B cell (primary cell): Measurements from ENCODE around the gene IFT27. TPM values are rescaled to one million over a fixed set of nuclear protein-coding genes. Genes with fewer than 3 reads are reported as not detected.

Source experiments
- ATAC-seq: fragments of 200-7000 bp; cut with Tn5 transposase; one replicate; pipeline ENCODE4 v1.10.0; 2021; ENCODE audit warnings: low read depth, mild to moderate bottlenecking, moderate number of reproducible peaks, moderate library complexity
- CTCF ChIA-PET: fragments of 350-600 bp; sonication (Branson Sonifier 250); formaldehyde crosslinking; loops from one replicate; lab custom pipeline; 2021; ENCODE audit warnings: antibody characterized with exemption, inconsistent platforms; lab: Charles Lee
- POLR2A ChIA-PET: fragments of 350-600 bp; sonication (Branson Sonifier 250); formaldehyde crosslinking; loops from one replicate; lab custom pipeline; 2021; ENCODE audit warnings: antibody characterized with exemption; lab: Charles Lee
- DNase-seq: peaks from one replicate; pipeline ENCODE4 v3.0.0; 2013
- H2AFZ ChIP-seq: 2 replicates; pipeline ENCODE4 v1.6.1; 2012; ENCODE audit warnings: mild to moderate bottlenecking, low read depth, low read length; ENCODE audit not compliant: insufficient read depth, poor library complexity, severe bottlenecking
- H3K27ac ChIP-seq, 2 donors: 1 replicate in 1 of 2; 2 replicates in 1 of 2; pipeline ENCODE4 v1.5.1; 2012 to 2013; ENCODE audit warnings: low read length in 2 of 2, mild to moderate bottlenecking in 2 of 2, moderate library complexity in 1 of 2
- H3K27me3 ChIP-seq, 4 experiments: fragments of 200-600 bp in 1 of 4; sonication (generic) in 1 of 4; replicated peaks in 1 of 4; 1 replicate in 2 of 4; 2 replicates in 2 of 4; pipeline versions ENCODE4 v1.6.1 to v1.7.0; 2013 to 2016; ENCODE audit warnings: low read length in 3 of 4, mild to moderate bottlenecking in 2 of 4, mixed read lengths in 1 of 4, moderate library complexity in 1 of 4; ENCODE audit not compliant: insufficient read depth in 4 of 4, control insufficient read depth in 3 of 4; ENCODE audit errors: control extremely low read depth in 1 of 4
- H3K36me3 ChIP-seq, 2 experiments: replicated peaks in 1 of 2; 1 replicate in 1 of 2; 2 replicates in 1 of 2; pipeline versions ENCODE4 v1.6.1 to v1.7.1; 2013; ENCODE audit warnings: low read length in 1 of 2; ENCODE audit not compliant: insufficient read depth in 2 of 2, control insufficient read depth in 1 of 2; ENCODE audit errors: control extremely low read depth in 1 of 2, extremely low read depth in 1 of 2
- H3K4me1 ChIP-seq, 2 donors: fragments of 200-600 bp in 1 of 2; sonication (generic) in 1 of 2; 1 replicate in 1 of 2; 2 replicates in 1 of 2; pipeline versions ENCODE4 v1.5.1 to v1.6.1; 2013 to 2017; ENCODE audit warnings: low read length in 2 of 2; ENCODE audit not compliant: control insufficient read depth in 2 of 2, insufficient read depth in 2 of 2
- H3K4me2 ChIP-seq: replicated peaks from 2 replicates; pipeline ENCODE3; 2012; ENCODE audit warnings: mild to moderate bottlenecking, low read depth, low read length; ENCODE audit not compliant: poor library complexity, severe bottlenecking
- H3K4me3 ChIP-seq, 5 experiments: fragments of 200-600 bp in 1 of 5; sonication (generic) in 1 of 5; 1 replicate in 3 of 5; 2 replicates in 2 of 5; pipeline versions ENCODE4 v1.5.1 to v1.7.0; 2011 to 2016; ENCODE audit warnings: low read length in 4 of 5, mild to moderate bottlenecking in 4 of 5, low read depth in 2 of 5, control low read depth in 1 of 5, moderate library complexity in 1 of 5; ENCODE audit not compliant: insufficient read depth in 1 of 5; ENCODE audit errors: control extremely low read depth in 1 of 5, extremely low read depth in 1 of 5
- H3K79me2 ChIP-seq: fragments of 200-600 bp; sonication (generic); one replicate; pipeline ENCODE4 v1.6.0; 2016; ENCODE audit warnings: low read length; ENCODE audit not compliant: control insufficient read depth, insufficient read depth
- H3K9ac ChIP-seq: fragments of 200-600 bp; sonication (generic); 2 replicates; pipeline ENCODE4 v1.6.1; 2017; ENCODE audit warnings: mild to moderate bottlenecking, low read length, moderate library complexity
- H3K9me3 ChIP-seq, 3 donors: one replicate each; pipeline versions ENCODE4 v1.6.1 to v1.7.1; 2013; ENCODE audit warnings: low read length in 2 of 3; ENCODE audit not compliant: control insufficient read depth in 2 of 3, insufficient read depth in 1 of 3; ENCODE audit errors: control extremely low read depth in 1 of 3
- H4K20me1 ChIP-seq: 2 replicates; pipeline ENCODE4 v1.6.0; 2012; ENCODE audit warnings: mild to moderate bottlenecking, low read length; ENCODE audit not compliant: insufficient read depth, control insufficient read depth, poor library complexity, severe bottlenecking
- H3K27ac Mint-ChIP-seq: one replicate; pipeline ENCODE4 v1.8.0; 2021; ENCODE audit warnings: mixed read lengths
- H3K27me3 Mint-ChIP-seq: one replicate; pipeline ENCODE4 v1.8.0; 2021; ENCODE audit warnings: mixed read lengths
- H3K4me1 Mint-ChIP-seq: one replicate; pipeline ENCODE4 v1.8.0; 2021; ENCODE audit warnings: mixed read lengths
- H3K4me3 Mint-ChIP-seq: one replicate; pipeline ENCODE4 v1.8.0; 2021; ENCODE audit warnings: mixed read lengths
- H3K9me3 Mint-ChIP-seq: one replicate; pipeline ENCODE4 v1.8.0; 2022; ENCODE audit warnings: mixed read lengths; ENCODE audit not compliant: insufficient read depth
- EZH2 ChIP-seq: IDR thresholded peaks from 2 replicates; pipeline ENCODE4 v1.6.1; 2012; ENCODE audit warnings: borderline replicate concordance, low read depth, mild to moderate bottlenecking, moderate library complexity, low read length; ENCODE audit not compliant: insufficient read depth, poor library complexity, severe bottlenecking
- WGBS: methylation state at CpG from one replicate; pipeline ENCODE4 v1.1.5; 2013; ENCODE audit warnings: missing lambda C conversion rate; ENCODE audit not compliant: insufficient coverage; 5-methylcytosine and 5-hydroxymethylcytosine counted together
- intact Hi-C: fragments of 100-400 bp; cut with micrococcal nuclease; formaldehyde crosslinking; loops from one replicate; pipeline ENCODE4 v1.10.0; 2022
- polyA plus RNA-seq: library from polyadenylated mRNA; depleted of rRNA; stranded (reverse); fragments of >200 nt; gene quantifications from 2 replicates; pipeline ENCODE4 v1.2.3, GENCODE V29; 2012
- total RNA-seq, 2 donors: library from RNA; stranded (reverse); fragments of 120-200 nt in 1 of 2; gene quantifications; 1 replicate in 1 of 2; 2 replicates in 1 of 2; pipeline versions ENCODE4 v1.2.3 to v1.2.4, GENCODE V29; 2013 to 2022
- TF ChIP-seq, protein P1 (sequence below): fragments of 200-600 bp; IDR thresholded peaks from one replicate; pipeline ENCODE4 v1.8.0; 2022; ENCODE audit warnings: antibody characterized with exemption, mild to moderate bottlenecking

Gene IFT27
- total and polyA plus RNA-seq, 2 donors (not counting 1 experiment from before 2014, with no cell fraction given) = 17.1 to 42.8 TPM

DNA sequence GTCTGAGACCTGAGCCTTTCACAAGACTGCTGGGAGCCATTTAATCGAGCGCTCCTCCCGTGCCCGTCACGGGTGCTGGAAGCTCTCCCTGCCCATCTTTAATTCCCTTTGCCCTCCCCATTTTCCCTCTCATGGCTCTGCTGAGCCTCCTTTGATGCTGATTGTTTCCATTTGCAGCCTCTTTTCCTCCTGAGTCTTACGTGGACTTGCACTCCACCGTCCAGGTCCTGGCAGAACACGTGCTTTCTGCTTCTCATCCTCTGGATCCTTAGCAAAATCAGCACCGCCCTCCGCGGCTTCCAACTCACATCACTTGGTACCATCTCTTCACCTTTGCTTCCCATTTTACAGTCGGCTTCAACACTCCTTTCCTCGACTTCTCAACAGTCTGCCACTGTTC is 7.3 kb downstream of the IFT27 start:
- Mint-ChIP-seq H3K27ac (no peak overlapping the region), H3K4me3 (no peak overlapping the region), H3K27me3 (no peaks in the 10 kb centered on the region), H3K4me1 (no peaks in the 10 kb centered on the region), H3K9me3 (no peaks in the 10 kb centered on the region)
- Histone ChIP-seq H4K20me1 (no peaks in the 10 kb centered on the region), H3K9me3 (no peaks in the 10 kb centered on the region), H3K27ac (no peak overlapping the region), H3K36me3 (peaks cover 0 to 9% of the 10 kb centered on the region in 2 experiments), H3K79me2 (peaks cover 10% of the 10 kb centered on the region), H3K4me3 (no peak overlapping the region), H3K9ac (no peak overlapping the region), H2AFZ (no peak overlapping the region), H3K4me1 (no peaks in the 10 kb centered on the region), H3K4me2 (no peak overlapping the region), H3K27me3 (no peaks in the 10 kb centered on the region)
- ChIA-PET POLR2A (no interaction called here), CTCF (interaction anchor here (0.6 to 4.6 kb wide), 2 partner anchors 11 to 41 kb away, joined by 3 to 15 read pairs; no protein-coding TSS in a partner anchor)
- DNase-seq (no peak), ATAC-seq (no peak)
- WGBS = 97% methylated on average over 13 of the region's 13 CpGs
- TF ChIP-seq, protein P1, sequence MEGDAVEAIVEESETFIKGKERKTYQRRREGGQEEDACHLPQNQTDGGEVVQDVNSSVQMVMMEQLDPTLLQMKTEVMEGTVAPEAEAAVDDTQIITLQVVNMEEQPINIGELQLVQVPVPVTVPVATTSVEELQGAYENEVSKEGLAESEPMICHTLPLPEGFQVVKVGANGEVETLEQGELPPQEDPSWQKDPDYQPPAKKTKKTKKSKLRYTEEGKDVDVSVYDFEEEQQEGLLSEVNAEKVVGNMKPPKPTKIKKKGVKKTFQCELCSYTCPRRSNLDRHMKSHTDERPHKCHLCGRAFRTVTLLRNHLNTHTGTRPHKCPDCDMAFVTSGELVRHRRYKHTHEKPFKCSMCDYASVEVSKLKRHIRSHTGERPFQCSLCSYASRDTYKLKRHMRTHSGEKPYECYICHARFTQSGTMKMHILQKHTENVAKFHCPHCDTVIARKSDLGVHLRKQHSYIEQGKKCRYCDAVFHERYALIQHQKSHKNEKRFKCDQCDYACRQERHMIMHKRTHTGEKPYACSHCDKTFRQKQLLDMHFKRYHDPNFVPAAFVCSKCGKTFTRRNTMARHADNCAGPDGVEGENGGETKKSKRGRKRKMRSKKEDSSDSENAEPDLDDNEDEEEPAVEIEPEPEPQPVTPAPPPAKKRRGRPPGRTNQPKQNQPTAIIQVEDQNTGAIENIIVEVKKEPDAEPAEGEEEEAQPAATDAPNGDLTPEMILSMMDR = no peak
- no peak for TF ChIP-seq EZH2
- intact Hi-C loops = no loop called here

DNA sequence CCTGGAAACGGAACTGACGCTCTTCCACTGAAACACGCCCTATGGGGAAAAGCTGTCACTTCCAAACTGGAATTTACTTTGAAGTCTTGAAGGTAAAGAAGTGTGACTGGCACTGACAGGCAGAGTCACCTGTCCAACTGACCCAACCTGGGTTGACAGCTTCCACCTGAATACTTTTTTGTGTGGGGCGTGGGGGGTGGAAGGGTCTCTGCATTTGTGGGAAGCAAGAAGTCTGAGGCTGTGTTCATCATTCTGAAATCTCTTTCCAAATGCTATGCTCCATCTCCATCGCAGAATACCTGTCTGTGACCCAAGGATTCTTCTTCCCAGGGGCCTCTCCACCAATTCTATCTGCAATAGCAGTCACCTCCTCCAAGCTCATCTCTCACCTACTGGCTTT is 7.8 kb downstream of the IFT27 start:
- Histone ChIP-seq H3K36me3 (peaks cover 0 to 14% of the 10 kb centered on the region in 2 experiments), H3K9ac (no peak overlapping the region), H3K27me3 (no peaks in the 10 kb centered on the region), H3K79me2 (peaks cover 10% of the 10 kb centered on the region), H2AFZ (no peak overlapping the region), H3K4me1 (no peaks in the 10 kb centered on the region), H3K4me2 (no peak overlapping the region), H3K4me3 (no peak overlapping the region), H3K9me3 (peaks cover 0 to under 1% (median 0%) of the 10 kb centered on the region in 3 donors), H4K20me1 (no peaks in the 10 kb centered on the region), H3K27ac (no peak overlapping the region)
- POLR2A ChIA-PET = no interaction called here
- intact Hi-C loops = no loop called here
- H3K9me3 Mint-ChIP-seq = no peaks in the 10 kb centered on the region
- no peaks in the 10 kb centered on the region for H3K4me1 Mint-ChIP-seq
- ATAC-seq (no peak), DNase-seq (no peak)
- TF ChIP-seq, protein P1 = no peak
- no peak for TF ChIP-seq EZH2
- WGBS = 100% methylated on average over 1 of the region's 5 CpGs
- CTCF ChIA-PET = interaction anchor here (0.6 to 4.6 kb wide), 2 partner anchors 10 to 42 kb away, joined by 3 to 15 read pairs; no protein-coding TSS in a partner anchor
- H3K27me3 Mint-ChIP-seq = no peaks in the 10 kb centered on the region
- no peak overlapping the region for H3K27ac Mint-ChIP-seq
- no peak overlapping the region for H3K4me3 Mint-ChIP-seq
